Breast epithelium (tissue), 3 donors: Measurements from ENCODE around the gene ARHGDIA.

ENCODE experiments used
- POLR2AphosphoS5 ChIP-seq, 3 donors: sonication (generic); formaldehyde crosslinking; IDR thresholded peaks; one replicate each; pipeline ENCODE4 v1.6.1; 2017; ENCODE audit warnings: antibody characterized with exemption in 3 of 3
- TF ChIP-seq, protein P1 (sequence below), 3 donors: fragments of 450-650 bp; IDR thresholded peaks; one replicate each; pipeline ENCODE4 v1.5.1; 2016 to 2017; ENCODE audit warnings: antibody characterized with exemption in 3 of 3, mild to moderate bottlenecking in 3 of 3, moderate library complexity in 3 of 3

DNA sequence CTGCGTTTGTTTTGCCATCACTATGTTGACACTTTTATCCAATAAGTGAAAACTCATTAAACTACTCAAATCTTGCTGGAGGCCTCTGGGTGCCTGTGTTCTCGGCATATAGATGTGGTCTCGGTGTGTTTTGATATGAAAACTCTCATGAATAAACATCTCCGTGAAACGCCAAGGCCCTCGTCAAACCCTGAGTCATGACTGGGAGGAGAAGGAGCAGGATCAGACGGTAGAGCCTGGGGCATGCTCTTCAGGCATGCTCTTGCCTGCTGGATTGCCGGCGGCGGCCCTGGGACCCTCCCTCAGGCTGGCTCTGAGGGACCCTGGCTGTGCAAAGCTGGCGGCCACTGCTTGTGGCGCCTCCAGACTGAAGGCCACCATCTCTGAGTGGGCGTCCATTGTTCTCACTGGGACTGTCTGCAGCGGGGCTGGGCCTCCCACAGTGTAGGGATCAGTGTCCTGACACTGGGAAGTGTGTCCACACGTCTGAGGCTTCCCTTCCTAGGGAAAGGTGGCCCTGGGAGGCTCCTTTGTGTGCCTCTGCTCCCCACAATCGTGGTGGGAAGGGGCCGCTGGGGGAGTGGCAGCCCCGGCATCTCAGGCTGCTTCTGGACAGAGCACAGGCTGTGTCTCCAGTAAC is 29.2 kb upstream of the ARHGDIA start:
- TF ChIP-seq, protein P1, sequence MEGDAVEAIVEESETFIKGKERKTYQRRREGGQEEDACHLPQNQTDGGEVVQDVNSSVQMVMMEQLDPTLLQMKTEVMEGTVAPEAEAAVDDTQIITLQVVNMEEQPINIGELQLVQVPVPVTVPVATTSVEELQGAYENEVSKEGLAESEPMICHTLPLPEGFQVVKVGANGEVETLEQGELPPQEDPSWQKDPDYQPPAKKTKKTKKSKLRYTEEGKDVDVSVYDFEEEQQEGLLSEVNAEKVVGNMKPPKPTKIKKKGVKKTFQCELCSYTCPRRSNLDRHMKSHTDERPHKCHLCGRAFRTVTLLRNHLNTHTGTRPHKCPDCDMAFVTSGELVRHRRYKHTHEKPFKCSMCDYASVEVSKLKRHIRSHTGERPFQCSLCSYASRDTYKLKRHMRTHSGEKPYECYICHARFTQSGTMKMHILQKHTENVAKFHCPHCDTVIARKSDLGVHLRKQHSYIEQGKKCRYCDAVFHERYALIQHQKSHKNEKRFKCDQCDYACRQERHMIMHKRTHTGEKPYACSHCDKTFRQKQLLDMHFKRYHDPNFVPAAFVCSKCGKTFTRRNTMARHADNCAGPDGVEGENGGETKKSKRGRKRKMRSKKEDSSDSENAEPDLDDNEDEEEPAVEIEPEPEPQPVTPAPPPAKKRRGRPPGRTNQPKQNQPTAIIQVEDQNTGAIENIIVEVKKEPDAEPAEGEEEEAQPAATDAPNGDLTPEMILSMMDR (IDR thresholded peaks at IDR 0.05): no peak
- TF ChIP-seq POLR2AphosphoS5 (IDR thresholded peaks at IDR 0.05): no peak
